B cell (primary cell): ENCODE data around the gene AKR1B15. TPM values are rescaled to one million over a fixed set of nuclear protein-coding genes. Genes with fewer than 3 reads are reported as not detected.
"Not testable (repeated sequence)": the region's sequence is repeated elsewhere in the genome, so short reads cannot be mapped to it uniquely, and the experiment has no call there.

Source experiments
- ATAC-seq: fragments of 200-7000 bp; cut with Tn5 transposase; one replicate; pipeline ENCODE4 v1.10.0; 2021; ENCODE audit warnings: low read depth, mild to moderate bottlenecking, moderate number of reproducible peaks, moderate library complexity
- CTCF ChIA-PET: fragments of 350-600 bp; sonication (Branson Sonifier 250); formaldehyde crosslinking; loops from one replicate; lab custom pipeline; 2021; ENCODE audit warnings: antibody characterized with exemption, inconsistent platforms; lab: Charles Lee
- POLR2A ChIA-PET: fragments of 350-600 bp; sonication (Branson Sonifier 250); formaldehyde crosslinking; loops from one replicate; lab custom pipeline; 2021; ENCODE audit warnings: antibody characterized with exemption; lab: Charles Lee
- DNase-seq: peaks from one replicate; pipeline ENCODE4 v3.0.0; 2013
- H2AFZ ChIP-seq: 2 replicates; pipeline ENCODE4 v1.6.1; 2012; ENCODE audit warnings: mild to moderate bottlenecking, low read depth, low read length; ENCODE audit not compliant: insufficient read depth, poor library complexity, severe bottlenecking
- H3K27ac ChIP-seq, 2 donors: 1 replicate in 1 of 2; 2 replicates in 1 of 2; pipeline ENCODE4 v1.5.1; 2012 to 2013; ENCODE audit warnings: low read length in 2 of 2, mild to moderate bottlenecking in 2 of 2, moderate library complexity in 1 of 2
- H3K27me3 ChIP-seq, 4 experiments: fragments of 200-600 bp in 1 of 4; sonication (generic) in 1 of 4; replicated peaks in 1 of 4; 1 replicate in 2 of 4; 2 replicates in 2 of 4; pipeline versions ENCODE4 v1.6.1 to v1.7.0; 2013 to 2016; ENCODE audit warnings: low read length in 3 of 4, mild to moderate bottlenecking in 2 of 4, mixed read lengths in 1 of 4, moderate library complexity in 1 of 4; ENCODE audit not compliant: insufficient read depth in 4 of 4, control insufficient read depth in 3 of 4; ENCODE audit errors: control extremely low read depth in 1 of 4
- H3K36me3 ChIP-seq, 2 experiments: replicated peaks in 1 of 2; 1 replicate in 1 of 2; 2 replicates in 1 of 2; pipeline versions ENCODE4 v1.6.1 to v1.7.1; 2013; ENCODE audit warnings: low read length in 1 of 2; ENCODE audit not compliant: insufficient read depth in 2 of 2, control insufficient read depth in 1 of 2; ENCODE audit errors: control extremely low read depth in 1 of 2, extremely low read depth in 1 of 2
- H3K4me1 ChIP-seq, 2 donors: fragments of 200-600 bp in 1 of 2; sonication (generic) in 1 of 2; 1 replicate in 1 of 2; 2 replicates in 1 of 2; pipeline versions ENCODE4 v1.5.1 to v1.6.1; 2013 to 2017; ENCODE audit warnings: low read length in 2 of 2; ENCODE audit not compliant: control insufficient read depth in 2 of 2, insufficient read depth in 2 of 2
- H3K4me2 ChIP-seq: replicated peaks from 2 replicates; pipeline ENCODE3; 2012; ENCODE audit warnings: mild to moderate bottlenecking, low read depth, low read length; ENCODE audit not compliant: poor library complexity, severe bottlenecking
- H3K4me3 ChIP-seq, 5 experiments: fragments of 200-600 bp in 1 of 5; sonication (generic) in 1 of 5; 1 replicate in 3 of 5; 2 replicates in 2 of 5; pipeline versions ENCODE4 v1.5.1 to v1.7.0; 2011 to 2016; ENCODE audit warnings: low read length in 4 of 5, mild to moderate bottlenecking in 4 of 5, low read depth in 2 of 5, control low read depth in 1 of 5, moderate library complexity in 1 of 5; ENCODE audit not compliant: insufficient read depth in 1 of 5; ENCODE audit errors: control extremely low read depth in 1 of 5, extremely low read depth in 1 of 5
- H3K79me2 ChIP-seq: fragments of 200-600 bp; sonication (generic); one replicate; pipeline ENCODE4 v1.6.0; 2016; ENCODE audit warnings: low read length; ENCODE audit not compliant: control insufficient read depth, insufficient read depth
- H3K9ac ChIP-seq: fragments of 200-600 bp; sonication (generic); 2 replicates; pipeline ENCODE4 v1.6.1; 2017; ENCODE audit warnings: mild to moderate bottlenecking, low read length, moderate library complexity
- H3K9me3 ChIP-seq, 3 donors: one replicate each; pipeline versions ENCODE4 v1.6.1 to v1.7.1; 2013; ENCODE audit warnings: low read length in 2 of 3; ENCODE audit not compliant: control insufficient read depth in 2 of 3, insufficient read depth in 1 of 3; ENCODE audit errors: control extremely low read depth in 1 of 3
- H4K20me1 ChIP-seq: 2 replicates; pipeline ENCODE4 v1.6.0; 2012; ENCODE audit warnings: mild to moderate bottlenecking, low read length; ENCODE audit not compliant: insufficient read depth, control insufficient read depth, poor library complexity, severe bottlenecking
- H3K27ac Mint-ChIP-seq: one replicate; pipeline ENCODE4 v1.8.0; 2021; ENCODE audit warnings: mixed read lengths
- H3K27me3 Mint-ChIP-seq: one replicate; pipeline ENCODE4 v1.8.0; 2021; ENCODE audit warnings: mixed read lengths
- H3K4me1 Mint-ChIP-seq: one replicate; pipeline ENCODE4 v1.8.0; 2021; ENCODE audit warnings: mixed read lengths
- H3K4me3 Mint-ChIP-seq: one replicate; pipeline ENCODE4 v1.8.0; 2021; ENCODE audit warnings: mixed read lengths
- H3K9me3 Mint-ChIP-seq: one replicate; pipeline ENCODE4 v1.8.0; 2022; ENCODE audit warnings: mixed read lengths; ENCODE audit not compliant: insufficient read depth
- CTCF ChIP-seq: fragments of 200-600 bp; IDR thresholded peaks from one replicate; pipeline ENCODE4 v1.8.0; 2022; ENCODE audit warnings: antibody characterized with exemption, mild to moderate bottlenecking
- EZH2 ChIP-seq: IDR thresholded peaks from 2 replicates; pipeline ENCODE4 v1.6.1; 2012; ENCODE audit warnings: borderline replicate concordance, low read depth, mild to moderate bottlenecking, moderate library complexity, low read length; ENCODE audit not compliant: insufficient read depth, poor library complexity, severe bottlenecking
- whole genome bisulfite sequencing: methylation state at CpG from one replicate; pipeline ENCODE4 v1.1.5; 2013; ENCODE audit warnings: missing lambda C conversion rate; ENCODE audit not compliant: insufficient coverage; 5-methylcytosine and 5-hydroxymethylcytosine counted together
- intact Hi-C: fragments of 100-400 bp; cut with micrococcal nuclease; formaldehyde crosslinking; loops from one replicate; pipeline ENCODE4 v1.10.0; 2022
- polyA plus RNA-seq: library from polyadenylated mRNA; depleted of rRNA; stranded (reverse); fragments of >200 nt; gene quantifications from 2 replicates; pipeline ENCODE4 v1.2.3, GENCODE V29; 2012
- total RNA-seq, 2 donors: library from RNA; stranded (reverse); fragments of 120-200 nt in 1 of 2; gene quantifications; 1 replicate in 1 of 2; 2 replicates in 1 of 2; pipeline versions ENCODE4 v1.2.3 to v1.2.4, GENCODE V29; 2013 to 2022

AKR1B15 gene
- total and polyA plus RNA-seq, 2 donors (not counting 1 experiment from before 2014, with no cell fraction given) = not detected

- Mint-ChIP-seq H3K4me3 (no peak overlapping the region), H3K9me3 (no peaks in the 10 kb centered on the region), H3K27me3 (peaks cover 8% of the 10 kb centered on the region), H3K27ac (no peak overlapping the region), H3K4me1 (peaks cover 3% of the 10 kb centered on the region)
- Histone ChIP-seq H2AFZ (no peak overlapping the region), H3K4me3 (no peak overlapping the region), H3K4me2 (no peak overlapping the region), H3K27ac (no peak overlapping the region), H3K9ac (no peak overlapping the region), H3K79me2 (no peaks in the 10 kb centered on the region), H3K4me1 (peaks cover 0 to 3% of the 10 kb centered on the region in 2 donors), H3K36me3 (no peaks in the 10 kb centered on the region), H3K27me3 (peaks cover 0 to 3% (median 0%) of the 10 kb centered on the region in 4 experiments), H3K9me3 (peaks cover 0 to 7% (median 3%) of the 10 kb centered on the region in 3 donors), H4K20me1 (no peaks in the 10 kb centered on the region)
- ATAC-seq = no peak
- no peak for TF ChIP-seq EZH2
- no peak for TF ChIP-seq CTCF
- DNase-seq = no peak
- ChIA-PET CTCF (no interaction called here), POLR2A (no interaction called here)
- 93% methylated on average over 3 of the region's 5 CpGs for WGBS
- intact Hi-C loops = no loop called here
Measured at GRCh38 chr7:134558370-134558769, 9.5 kb downstream of the AKR1B15 start.

DNA sequence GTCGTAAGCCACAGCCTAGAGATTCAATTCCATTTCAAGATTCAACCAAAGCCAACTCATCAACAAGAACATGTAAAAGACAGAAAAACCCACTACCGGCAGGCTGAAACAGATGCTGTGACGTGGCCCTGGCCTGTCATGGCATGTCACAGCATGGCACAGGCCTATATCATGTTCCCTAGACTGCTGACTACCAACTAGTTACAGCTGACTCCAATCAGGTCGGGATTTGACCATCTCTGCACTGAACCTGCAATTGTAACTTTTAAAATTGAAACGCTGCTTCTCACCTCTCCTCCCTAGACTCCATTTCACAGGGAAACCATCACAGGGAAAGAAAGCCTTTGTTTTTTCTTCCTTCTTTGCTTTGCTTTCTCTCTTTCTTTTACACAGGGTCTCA is 12.7 kb downstream of the AKR1B15 start:
- H3K4me3 ChIP-seq, H3K9me3 Mint-ChIP-seq, H3K27ac ChIP-seq, H3K9me3 ChIP-seq, DNase-seq, H3K79me2 ChIP-seq, H3K4me3 Mint-ChIP-seq, CTCF ChIA-PET, H3K4me1 ChIP-seq, H3K27me3 ChIP-seq, ATAC-seq, H3K9ac ChIP-seq, H3K27ac Mint-ChIP-seq, H3K36me3 ChIP-seq, H3K4me1 Mint-ChIP-seq, H4K20me1 ChIP-seq, POLR2A ChIA-PET, intact Hi-C loops: not testable (repeated sequence)
- WGBS = 50% methylated on average over 1 of the region's 5 CpGs
- H3K27me3 Mint-ChIP-seq = peaks cover 26% of the 10 kb centered on the region
- peak overlapping the region; percentile 22 for H3K4me2 ChIP-seq
- H2AFZ ChIP-seq = peak overlapping the region; percentile 33
